ENCODE measurements around the gene THSD4. TPM values are rescaled to one million over a fixed set of nuclear protein-coding genes. Genes with fewer than 3 reads are reported as not detected.

Gene THSD4
- total and polyA plus RNA-seq, 2 of the 8 experiments (the other 6 are each of a cell fraction or from before 2014, with no cell fraction given) = 2.5 to 6.2 TPM

DNA sequence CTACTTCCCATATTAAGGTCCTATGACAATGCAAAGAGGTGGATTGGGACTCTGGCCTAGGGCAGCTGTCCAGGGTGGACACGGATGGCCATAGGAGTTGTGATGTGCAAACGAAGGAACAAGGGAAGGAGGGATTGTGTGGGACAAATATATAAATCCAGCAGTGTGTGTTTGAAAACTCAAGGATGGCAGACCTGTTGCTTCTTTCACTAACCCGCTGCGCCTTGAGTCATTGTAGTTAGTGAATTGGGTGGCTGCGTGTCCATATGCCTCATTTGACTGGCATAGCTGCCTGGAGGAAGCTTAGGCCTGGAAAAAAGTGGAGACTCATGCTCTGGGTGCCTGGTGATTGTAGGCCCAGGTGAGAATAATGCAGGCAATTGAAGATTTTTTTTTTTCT lies 334.7 kb downstream of the THSD4 start (continued):
- no peak for TF ChIP-seq FOSL1 (IDR thresholded peaks at IDR 0.05; ENCODE audit: insufficient read depth, low read depth, low read length)
- no peak for TF ChIP-seq RAD21 (IDR thresholded peaks at IDR 0.05 in 1 of 2, conservative IDR thresholded peaks at IDR 0.05 in 1 of 2; ENCODE audit: low read depth in 2 of 2, low read length in 2 of 2)
- no peak for TF ChIP-seq CBX8 (IDR thresholded peaks at IDR 0.05; ENCODE audit: borderline replicate concordance, low read depth, low read length)
- no peak for TF ChIP-seq SIRT6 (IDR thresholded peaks at IDR 0.05; ENCODE audit: low read length)
- no peak for TF ChIP-seq YY1 (IDR thresholded peaks at IDR 0.05; ENCODE audit: low read depth, low read length)
- no peak for TF ChIP-seq CREB1 (IDR thresholded peaks at IDR 0.05)

Measured in H1 (cell line).